DMS153 treated with DMSO at 0.1 percent for 48 hours (cell line): ENCODE data around the gene TTC4.

Experiments used
- DNase-seq: peaks from one replicate; lab custom pipeline; 2025; ENCODE audit not compliant: unreplicated experiment; lab: John Stamatoyannopoulos, UW

The TTC4 gene

DNA sequence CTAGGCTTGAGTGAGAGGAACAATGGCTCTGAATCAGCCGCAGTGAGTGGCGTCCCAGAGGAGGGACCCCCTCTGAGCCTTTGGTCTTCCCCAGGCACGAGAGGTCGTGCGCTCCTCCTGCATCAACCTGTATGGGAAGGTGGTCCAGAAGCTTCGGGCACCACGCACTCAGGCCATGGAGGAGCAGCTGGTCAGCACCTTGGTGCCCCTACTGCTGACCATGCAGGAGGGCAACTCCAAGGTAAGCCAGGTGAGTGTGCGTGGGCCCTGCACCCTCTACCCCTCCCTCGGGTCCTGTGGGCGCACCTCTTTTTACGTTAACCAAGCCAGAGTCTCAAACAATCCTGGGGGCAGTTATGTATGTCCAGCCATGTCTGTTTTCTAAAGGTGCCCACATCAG lies 13.7 kb upstream of the TTC4 start:
- no peak for DNase-seq

DNA sequence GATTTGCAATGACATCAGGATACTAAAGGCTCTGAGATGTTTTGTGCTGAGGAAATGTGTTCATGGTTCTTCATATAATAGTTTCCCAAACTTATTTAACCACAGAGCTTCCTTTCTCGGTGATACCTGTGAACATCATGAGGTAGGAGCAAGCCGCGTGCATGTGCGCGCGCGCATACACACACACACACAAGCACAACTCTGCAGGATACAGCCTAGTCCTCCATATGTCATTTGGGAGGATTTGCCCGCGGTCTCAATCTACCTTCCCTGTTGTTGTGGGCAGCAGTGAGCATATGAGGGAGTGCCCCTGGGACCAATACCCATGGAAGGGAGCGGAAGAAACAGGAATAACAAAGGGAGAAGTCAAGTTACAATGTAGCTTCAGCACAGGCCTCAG lies 12.2 kb upstream of the TTC4 start:
- no peak for DNase-seq

DNA sequence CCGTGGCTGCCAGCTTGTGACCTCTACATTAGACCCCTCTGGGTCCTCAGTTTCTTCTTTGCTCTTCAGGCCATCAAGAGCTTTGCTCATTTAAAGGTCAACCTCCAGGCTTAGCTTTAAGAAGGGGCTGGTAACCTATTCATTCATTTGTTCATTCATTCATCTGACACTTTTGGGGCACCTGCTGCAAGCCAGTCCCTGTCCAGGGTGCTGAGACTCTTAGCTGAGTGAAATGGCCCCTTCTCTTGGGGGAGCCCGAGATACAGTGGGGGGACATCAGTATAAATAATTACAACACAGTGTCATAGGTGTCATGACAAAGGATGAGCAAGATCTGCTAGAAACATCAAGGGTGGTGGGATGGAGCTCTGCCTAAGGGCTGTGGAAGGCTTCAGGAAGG lies 10.5 kb upstream of the TTC4 start:
- DNase-seq, result no peak

GRCh38 chr1:54706419-54706818 lies 9.2 kb upstream of the TTC4 start:
- no peak for DNase-seq

GRCh38 chr1:54708385-54708784 lies 7.3 kb upstream of the TTC4 start:
- no peak for DNase-seq

DNA sequence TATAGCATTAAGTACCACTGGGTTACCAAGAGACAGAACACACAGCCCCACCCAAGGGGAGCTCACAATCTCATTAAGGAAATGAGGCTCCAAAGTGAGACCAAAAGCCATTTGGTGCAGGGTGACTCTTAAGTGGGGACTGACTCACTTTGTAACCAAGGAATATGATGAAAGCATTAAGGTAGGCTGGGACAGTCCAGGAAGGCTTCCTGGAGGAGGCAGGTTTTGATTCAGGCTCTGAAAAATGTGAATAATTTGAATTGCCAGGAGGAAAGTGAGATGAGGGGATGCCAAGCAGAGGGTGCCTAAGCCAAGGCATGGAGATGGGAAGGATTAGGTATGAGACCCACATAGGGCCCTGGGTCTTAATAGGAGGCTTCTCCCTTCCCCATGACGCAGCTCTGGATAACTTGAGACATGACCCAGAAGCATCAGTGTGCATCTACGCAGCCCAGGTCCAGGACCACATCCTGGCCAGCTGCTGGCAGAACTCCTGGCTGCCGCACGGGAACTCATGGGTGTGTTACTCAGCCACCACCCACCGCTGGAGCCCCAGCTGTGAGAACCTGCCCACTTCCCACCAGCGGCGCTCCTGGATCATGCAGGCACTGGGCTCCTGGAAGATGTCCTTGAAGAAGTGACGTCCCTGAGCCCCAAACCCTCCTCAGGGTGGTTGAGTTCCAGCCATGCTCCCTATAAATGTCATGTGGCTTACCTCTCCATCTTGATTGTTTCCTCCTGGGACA lies 5.9 kb upstream of the TTC4 start:
- no peak for DNase-seq

GRCh38 chr1:54710434-54710833 lies 5.2 kb upstream of the TTC4 start:
- DNase-seq, result no peak

DNA sequence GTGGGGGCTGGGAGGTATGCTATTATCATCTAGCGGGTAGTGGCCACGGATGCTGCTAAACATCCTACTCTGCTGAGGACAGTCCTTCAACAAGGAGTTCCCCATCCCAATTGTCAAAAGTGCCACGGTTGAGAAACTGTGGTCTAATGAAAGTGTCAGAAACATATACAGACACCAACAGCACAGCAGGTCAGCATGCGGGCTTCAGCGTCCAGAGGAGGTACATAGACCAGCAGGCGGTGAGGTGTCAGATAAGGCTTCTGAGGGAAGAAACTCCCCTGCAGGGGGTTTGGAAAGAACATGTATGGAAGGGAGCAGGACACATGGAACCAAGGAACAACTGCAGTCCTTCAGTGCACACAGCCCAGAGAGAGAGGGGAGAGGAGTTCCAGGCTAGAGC lies 4.8 kb upstream of the TTC4 start:
- DNase-seq, result no peak

GRCh38 chr1:54711536-54711935 lies 4.1 kb upstream of the TTC4 start:
- no peak for DNase-seq

DNA sequence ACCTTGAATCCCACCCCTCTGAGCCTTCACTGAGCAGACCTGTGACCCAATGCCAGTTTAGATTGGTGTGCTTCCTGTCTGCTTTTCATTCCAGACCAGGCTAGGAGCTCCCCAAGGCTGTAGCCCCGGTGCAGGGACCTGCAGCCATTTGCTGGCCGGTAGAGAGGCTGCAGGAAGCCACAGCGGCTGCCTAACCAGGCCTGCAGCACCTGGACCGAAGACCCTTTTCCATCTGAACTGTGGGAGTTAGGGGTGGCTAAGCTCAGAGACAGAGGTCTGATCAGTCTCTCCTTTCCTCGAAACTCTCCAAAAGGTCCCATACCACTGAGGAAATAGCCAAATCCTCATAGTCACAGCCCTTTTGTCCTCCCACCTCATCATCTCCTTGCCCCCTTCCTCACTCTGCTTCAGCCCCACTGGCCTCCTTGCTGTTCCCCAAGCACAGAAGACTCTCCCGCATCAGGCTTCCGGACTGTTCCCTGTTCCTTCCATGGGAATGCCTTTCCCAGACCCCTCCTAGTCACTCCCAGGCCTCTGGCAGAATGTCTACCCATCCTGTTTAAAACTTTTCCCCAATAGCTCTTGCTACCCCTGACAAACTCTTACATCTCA lies 674 bp upstream of the TTC4 start:
- DNase-seq, result no peak

- DNase-seq, result no peak
Observed at GRCh38 chr1:54716299-54717047, 812 bp downstream of the TTC4 start.

GRCh38 chr1:54721719-54722118 lies 6.1 kb downstream of the TTC4 start:
- DNase-seq, result no peak

GRCh38 chr1:54723985-54724384 lies 8.3 kb downstream of the TTC4 start:
- DNase-seq, result no peak

DNA sequence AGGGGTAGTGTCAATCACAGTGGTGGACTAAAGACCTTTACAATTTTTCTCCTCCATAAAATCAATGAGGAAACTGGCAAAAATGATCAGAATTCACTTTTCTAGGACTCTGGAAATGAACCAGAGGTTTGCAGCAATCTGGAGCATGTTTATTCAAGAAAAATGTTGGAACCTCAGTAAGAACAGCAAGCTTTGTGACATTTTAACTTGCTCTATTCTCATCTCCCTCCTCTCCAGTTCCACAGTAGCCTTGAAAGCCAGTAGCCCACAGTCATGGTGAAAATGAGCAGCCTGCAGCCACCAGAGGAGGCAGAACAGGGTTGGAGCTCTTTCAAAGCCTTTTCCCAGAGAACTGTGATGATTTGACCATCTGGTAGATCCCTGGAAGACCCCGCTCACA lies 9.1 kb downstream of the TTC4 start:
- DNase-seq, result no peak

GRCh38 chr1:54728027-54728426 lies 12.4 kb downstream of the TTC4 start:
- DNase-seq, result no peak

GRCh38 chr1:54736685-54737084 lies 21.0 kb downstream of the TTC4 start:
- no peak for DNase-seq

DNA sequence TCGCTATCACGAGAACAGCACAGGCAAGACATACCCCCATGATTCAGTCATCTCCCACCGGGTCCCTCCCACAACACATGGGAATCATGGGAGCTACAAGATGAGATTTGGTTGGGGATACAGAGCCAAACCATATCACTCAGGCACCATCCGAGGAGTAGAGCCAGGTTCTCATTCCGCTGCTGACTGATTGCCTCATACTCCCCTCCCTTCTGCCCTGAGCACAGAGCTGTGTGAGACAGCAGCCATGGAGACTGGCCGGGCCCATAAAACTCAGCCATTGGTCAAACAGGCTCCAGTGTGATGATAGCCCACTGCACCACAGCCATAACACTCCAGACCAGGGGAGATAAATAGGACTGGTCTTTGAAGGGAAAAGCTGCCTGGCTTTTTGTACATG lies 22.6 kb downstream of the TTC4 start:
- no peak for DNase-seq

GRCh38 chr1:54741531-54741930 lies 25.9 kb downstream of the TTC4 start:
- no peak for DNase-seq

- no peak for DNase-seq
Observed at GRCh38 chr1:54742282-54742681, 26.6 kb downstream of the TTC4 start.

- DNase-seq, result no peak
Observed at GRCh38 chr1:54743416-54744226, 28.0 kb downstream of the TTC4 start.

- DNase-seq, result no peak
Observed at GRCh38 chr1:54744696-54745095, 29.0 kb downstream of the TTC4 start.
